Peyer's patch (tissue), 4 donors: ENCODE measurements around the gene RBL2.

ENCODE experiments used
- POLR2A ChIP-seq, 2 donors: fragments of 450-650 bp; IDR thresholded peaks; one replicate each; pipeline ENCODE4 v1.5.1; 2017; ENCODE audit warnings: antibody characterized with exemption in 2 of 2, mild to moderate bottlenecking in 2 of 2, moderate library complexity in 2 of 2
- TF ChIP-seq, protein P1 (sequence below), 6 experiments: fragments of 450-650 bp in 4 of 6; fragments of 200-600 bp in 2 of 6; sonication (generic) in 1 of 6; IDR thresholded peaks; one replicate each; pipeline ENCODE4 v1.5.1; 2017 to 2019; ENCODE audit warnings: antibody characterized with exemption in 6 of 6, mild to moderate bottlenecking in 3 of 6, moderate library complexity in 1 of 6

DNA sequence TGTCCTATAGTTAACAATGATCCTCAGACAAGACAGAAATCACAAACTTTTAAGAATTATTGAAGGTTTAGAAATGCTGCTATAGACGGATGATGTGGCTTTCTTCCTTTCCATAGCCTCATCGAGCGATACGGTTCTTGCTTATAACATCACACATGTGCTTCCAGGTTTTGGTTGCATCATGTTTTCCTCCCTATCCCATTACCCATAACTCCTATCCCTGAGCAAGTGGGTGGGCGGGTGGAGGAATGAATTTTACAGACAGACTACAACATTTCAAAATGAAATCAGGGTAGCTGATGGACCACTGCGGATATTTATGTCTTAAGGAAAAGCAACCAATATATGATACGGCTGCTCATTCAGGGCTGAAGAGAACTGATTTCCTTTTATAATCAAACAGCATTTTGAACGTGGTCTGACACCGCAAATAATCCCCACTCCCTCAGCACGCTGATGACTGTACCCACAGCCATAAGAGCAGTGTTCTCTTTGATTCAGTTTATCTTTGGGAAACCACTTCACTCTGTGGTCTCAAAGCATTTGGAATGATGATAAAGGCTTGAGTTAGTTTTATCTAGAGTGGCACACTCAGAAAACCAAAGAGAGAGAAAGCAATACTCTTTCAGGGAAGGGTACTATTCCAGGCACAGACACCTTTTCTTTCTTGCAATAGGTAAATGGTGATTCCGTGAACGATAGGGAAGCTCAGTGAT is 73.4 kb downstream of the RBL2 start:
- TF ChIP-seq, protein P1, sequence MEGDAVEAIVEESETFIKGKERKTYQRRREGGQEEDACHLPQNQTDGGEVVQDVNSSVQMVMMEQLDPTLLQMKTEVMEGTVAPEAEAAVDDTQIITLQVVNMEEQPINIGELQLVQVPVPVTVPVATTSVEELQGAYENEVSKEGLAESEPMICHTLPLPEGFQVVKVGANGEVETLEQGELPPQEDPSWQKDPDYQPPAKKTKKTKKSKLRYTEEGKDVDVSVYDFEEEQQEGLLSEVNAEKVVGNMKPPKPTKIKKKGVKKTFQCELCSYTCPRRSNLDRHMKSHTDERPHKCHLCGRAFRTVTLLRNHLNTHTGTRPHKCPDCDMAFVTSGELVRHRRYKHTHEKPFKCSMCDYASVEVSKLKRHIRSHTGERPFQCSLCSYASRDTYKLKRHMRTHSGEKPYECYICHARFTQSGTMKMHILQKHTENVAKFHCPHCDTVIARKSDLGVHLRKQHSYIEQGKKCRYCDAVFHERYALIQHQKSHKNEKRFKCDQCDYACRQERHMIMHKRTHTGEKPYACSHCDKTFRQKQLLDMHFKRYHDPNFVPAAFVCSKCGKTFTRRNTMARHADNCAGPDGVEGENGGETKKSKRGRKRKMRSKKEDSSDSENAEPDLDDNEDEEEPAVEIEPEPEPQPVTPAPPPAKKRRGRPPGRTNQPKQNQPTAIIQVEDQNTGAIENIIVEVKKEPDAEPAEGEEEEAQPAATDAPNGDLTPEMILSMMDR (IDR thresholded peaks at IDR 0.05): no peak
- no peak for TF ChIP-seq POLR2A (IDR thresholded peaks at IDR 0.05)
